AG10803 (cell line): ENCODE results near the gene KRR1.

Experiments used
- DNase-seq: peaks from one replicate; pipeline ENCODE4 v3.0.0; 2010; ENCODE audit warnings: low read depth
- H3K4me3 ChIP-seq: 2 replicates; pipeline ENCODE4 v1.5.1; 2011; ENCODE audit warnings: mild to moderate bottlenecking, low read length, control low read depth
- CTCF ChIP-seq: conservative IDR thresholded peaks from 2 replicates; pipeline ENCODE4 v1.5.1; 2011; ENCODE audit warnings: mild to moderate bottlenecking, low read length, control low read depth, inconsistent platforms

KRR1 gene

GRCh38 chr12:75542942-75543341 is 31.5 kb upstream of the KRR1 start:
- H3K4me3 ChIP-seq, result no peak overlapping the region
- no peak for DNase-seq
- no peak for TF ChIP-seq CTCF

GRCh38 chr12:75539889-75540288 is 28.5 kb upstream of the KRR1 start:
- no peak for TF ChIP-seq CTCF

GRCh38 chr12:75533239-75533638 is 21.8 kb upstream of the KRR1 start:
- H3K4me3 ChIP-seq, result no peak overlapping the region
- no peak for TF ChIP-seq CTCF
- DNase-seq, result no peak

More at GRCh38 chr12:75539889-75540288, 28.5 kb upstream of the KRR1 start:
- DNase-seq, result no peak
- no peak overlapping the region for H3K4me3 ChIP-seq

GRCh38 chr12:75529826-75530225 is 18.4 kb upstream of the KRR1 start:
- no peak overlapping the region for H3K4me3 ChIP-seq
- no peak for TF ChIP-seq CTCF
- DNase-seq, result no peak

GRCh38 chr12:75529316-75529715 is 17.9 kb upstream of the KRR1 start:
- no peak for TF ChIP-seq CTCF
- no peak for DNase-seq
- no peak overlapping the region for H3K4me3 ChIP-seq

- TF ChIP-seq CTCF, result no peak
- H3K4me3 ChIP-seq, result no peak overlapping the region
- DNase-seq, result no peak
These were observed 17.3 kb upstream of the KRR1 start for GRCh38 chr12:75528692-75529091.

- TF ChIP-seq CTCF, result no peak
- H3K4me3 ChIP-seq, result no peak overlapping the region
- DNase-seq, result no peak
These were observed 16.9 kb upstream of the KRR1 start for GRCh38 chr12:75528272-75528671.
